HEK293 (cell line): ENCODE data around the gene CD82.

ENCODE experiments used
- REST ChIP-seq: fragments of 450-650 bp; formaldehyde crosslinking; IDR thresholded peaks from 2 replicates; pipeline ENCODE4 v1.5.1; 2016; ENCODE audit warnings: missing biosample characterization, missing genetic modification characterization
- SALL2 ChIP-seq: fragments of 450-650 bp; formaldehyde crosslinking; IDR thresholded peaks from 2 replicates; pipeline ENCODE4 v1.5.0; 2017; ENCODE audit warnings: missing biosample characterization, mild to moderate bottlenecking, missing genetic modification characterization, borderline replicate concordance
- TF ChIP-seq, protein P1 (sequence below): fragments of 450-650 bp; formaldehyde crosslinking; IDR thresholded peaks from 2 replicates; pipeline ENCODE4 v1.5.1; 2016; ENCODE audit warnings: missing biosample characterization, missing genetic modification characterization

DNA sequence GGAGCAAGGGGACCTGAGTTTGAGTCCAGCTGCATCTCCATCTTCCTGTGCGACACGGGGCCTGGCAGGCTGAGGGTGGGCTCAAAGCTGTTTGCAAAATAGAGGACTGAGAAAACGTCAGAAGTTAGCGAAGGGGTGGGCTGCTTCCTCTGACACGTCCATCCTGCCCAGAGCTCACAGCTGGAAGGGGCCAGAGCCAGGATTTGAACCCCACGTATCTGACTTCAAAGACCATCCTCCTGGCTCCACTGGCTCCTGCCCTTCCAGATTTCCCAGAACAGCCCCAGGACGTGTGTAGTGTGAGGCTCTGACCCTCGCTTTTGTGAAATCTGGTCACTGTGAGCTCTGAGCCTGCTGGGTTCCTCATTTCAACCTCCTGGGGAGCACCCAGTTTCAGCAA is 56.3 kb downstream of the CD82 start:
- TF ChIP-seq SALL2 (tag by site-specific recombination) (no peak), REST (tag by site-specific recombination) (no peak)
- TF ChIP-seq, protein P1, sequence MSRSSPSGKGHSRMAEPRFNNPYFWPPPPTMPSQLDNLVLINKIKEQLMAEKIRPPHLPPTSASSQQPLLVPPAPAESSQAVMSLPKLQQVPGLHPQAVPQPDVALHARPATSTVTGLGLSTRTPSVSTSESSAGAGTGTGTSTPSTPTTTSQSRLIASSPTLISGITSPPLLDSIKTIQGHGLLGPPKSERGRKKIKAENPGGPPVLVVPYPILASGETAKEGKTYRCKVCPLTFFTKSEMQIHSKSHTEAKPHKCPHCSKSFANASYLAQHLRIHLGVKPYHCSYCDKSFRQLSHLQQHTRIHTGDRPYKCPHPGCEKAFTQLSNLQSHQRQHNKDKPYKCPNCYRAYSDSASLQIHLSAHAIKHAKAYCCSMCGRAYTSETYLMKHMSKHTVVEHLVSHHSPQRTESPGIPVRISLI = no peak
